Activated naive CD8-positive, alpha-beta T cell treated with anti-CD3 and anti-CD28 coated beads, Interleukin-2, amount 50 U/mL, for 24 hours (primary cell): Measurements from ENCODE around the gene FHOD3.

ENCODE experiments used
- ATAC-seq: fragments of 150-1000 bp; cut with Tn5 transposase; one replicate; pipeline ENCODE4 v1.10.0; 2021
- DNase-seq: peaks from one replicate; pipeline ENCODE4 v3.0.0; 2021
- H3K27ac Mint-ChIP-seq: one replicate; pipeline ENCODE4 v1.8.0; 2021; ENCODE audit warnings: mild to moderate bottlenecking, mixed read lengths
- H3K27me3 Mint-ChIP-seq: one replicate; pipeline ENCODE4 v1.8.0; 2021; ENCODE audit warnings: mixed read lengths
- H3K36me3 Mint-ChIP-seq: one replicate; pipeline ENCODE4 v1.8.0; 2021; ENCODE audit warnings: low read depth, mixed read lengths
- H3K4me1 Mint-ChIP-seq: one replicate; pipeline ENCODE4 v1.8.0; 2021; ENCODE audit warnings: mixed read lengths
- H3K4me3 Mint-ChIP-seq: one replicate; pipeline ENCODE4 v1.8.0; 2021; ENCODE audit warnings: mild to moderate bottlenecking, moderate library complexity, mixed read lengths
- H3K9me3 Mint-ChIP-seq: one replicate; pipeline ENCODE4 v1.8.0; 2021; ENCODE audit warnings: mixed read lengths

Gene FHOD3

GRCh38 chr18:36469461-36469860 lies 171.9 kb downstream of the FHOD3 start:
- DNase-seq: no peak
- no peaks in the 10 kb centered on the region for H3K27me3 Mint-ChIP-seq
- H3K4me3 Mint-ChIP-seq: no peak overlapping the region

GRCh38 chr18:36470896-36471295 lies 173.4 kb downstream of the FHOD3 start:
- H3K27ac Mint-ChIP-seq: no peak overlapping the region
- H3K4me3 Mint-ChIP-seq: no peak overlapping the region
- no peaks in the 10 kb centered on the region for H3K9me3 Mint-ChIP-seq
- ATAC-seq (no peak), DNase-seq (no peak)
- no peaks in the 10 kb centered on the region for H3K4me1 Mint-ChIP-seq
- H3K36me3 Mint-ChIP-seq: no peaks in the 10 kb centered on the region
- peaks cover 2% of the 10 kb centered on the region for H3K27me3 Mint-ChIP-seq

More at GRCh38 chr18:36469461-36469860, 171.9 kb downstream of the FHOD3 start:
- no peak overlapping the region for H3K27ac Mint-ChIP-seq
- no peaks in the 10 kb centered on the region for H3K36me3 Mint-ChIP-seq
- no peaks in the 10 kb centered on the region for H3K9me3 Mint-ChIP-seq
- H3K4me1 Mint-ChIP-seq: no peaks in the 10 kb centered on the region
- no peak for ATAC-seq

GRCh38 chr18:36471393-36471792 lies 173.9 kb downstream of the FHOD3 start:
- Mint-ChIP-seq H3K4me1 (no peaks in the 10 kb centered on the region), H3K4me3 (no peak overlapping the region), H3K36me3 (no peaks in the 10 kb centered on the region), H3K27me3 (peaks cover 2% of the 10 kb centered on the region), H3K9me3 (no peaks in the 10 kb centered on the region), H3K27ac (no peak overlapping the region)
- no peak for DNase-seq
- no peak for ATAC-seq

GRCh38 chr18:36476433-36476832 lies 178.9 kb downstream of the FHOD3 start:
- ATAC-seq (no peak), DNase-seq (no peak)
- H3K27ac Mint-ChIP-seq: no peak overlapping the region
- no peaks in the 10 kb centered on the region for H3K36me3 Mint-ChIP-seq
- H3K9me3 Mint-ChIP-seq: no peaks in the 10 kb centered on the region
- no peak overlapping the region for H3K4me3 Mint-ChIP-seq
- H3K4me1 Mint-ChIP-seq: no peaks in the 10 kb centered on the region
- peaks cover 6% of the 10 kb centered on the region for H3K27me3 Mint-ChIP-seq

GRCh38 chr18:36477776-36478175 lies 180.3 kb downstream of the FHOD3 start:
- Mint-ChIP-seq H3K4me3 (no peak overlapping the region), H3K27me3 (peaks cover 7% of the 10 kb centered on the region), H3K36me3 (no peaks in the 10 kb centered on the region), H3K9me3 (no peaks in the 10 kb centered on the region), H3K27ac (no peak overlapping the region), H3K4me1 (no peaks in the 10 kb centered on the region)
- ATAC-seq (no peak), DNase-seq (no peak)

- Mint-ChIP-seq H3K9me3 (no peaks in the 10 kb centered on the region), H3K27ac (no peak overlapping the region), H3K4me1 (no peaks in the 10 kb centered on the region), H3K27me3 (peaks cover 6% of the 10 kb centered on the region), H3K4me3 (no peak overlapping the region), H3K36me3 (no peaks in the 10 kb centered on the region)
- DNase-seq (no peak), ATAC-seq (no peak)
These were observed 183.7 kb downstream of the FHOD3 start for GRCh38 chr18:36481201-36481657.

GRCh38 chr18:36481935-36482334 lies 184.4 kb downstream of the FHOD3 start:
- Mint-ChIP-seq H3K4me3 (no peak overlapping the region), H3K36me3 (no peaks in the 10 kb centered on the region), H3K27ac (no peak overlapping the region), H3K4me1 (no peaks in the 10 kb centered on the region), H3K9me3 (no peaks in the 10 kb centered on the region), H3K27me3 (peaks cover 6% of the 10 kb centered on the region)
- DNase-seq (no peak), ATAC-seq (no peak)

- no peak overlapping the region for H3K27ac Mint-ChIP-seq
- H3K27me3 Mint-ChIP-seq: peaks cover 2% of the 10 kb centered on the region
- no peaks in the 10 kb centered on the region for H3K36me3 Mint-ChIP-seq
- H3K9me3 Mint-ChIP-seq: no peaks in the 10 kb centered on the region
- no peaks in the 10 kb centered on the region for H3K4me1 Mint-ChIP-seq
- H3K4me3 Mint-ChIP-seq: no peak overlapping the region
- no peak for ATAC-seq
- no peak for DNase-seq
These were observed 187.1 kb downstream of the FHOD3 start for GRCh38 chr18:36484591-36484990.

- ATAC-seq (no peak), DNase-seq (no peak)
- Mint-ChIP-seq H3K9me3 (no peaks in the 10 kb centered on the region), H3K36me3 (no peaks in the 10 kb centered on the region), H3K4me3 (no peak overlapping the region), H3K27ac (no peak overlapping the region), H3K27me3 (peaks cover 2% of the 10 kb centered on the region), H3K4me1 (no peaks in the 10 kb centered on the region)
These were observed 188.3 kb downstream of the FHOD3 start for GRCh38 chr18:36485772-36486171.

GRCh38 chr18:36488131-36488530 lies 190.6 kb downstream of the FHOD3 start:
- no peaks in the 10 kb centered on the region for H3K36me3 Mint-ChIP-seq
- no peak for DNase-seq
- no peak overlapping the region for H3K27ac Mint-ChIP-seq
- H3K4me3 Mint-ChIP-seq: no peak overlapping the region
- ATAC-seq: no peak
- H3K4me1 Mint-ChIP-seq: no peaks in the 10 kb centered on the region
- no peaks in the 10 kb centered on the region for H3K9me3 Mint-ChIP-seq
- no peaks in the 10 kb centered on the region for H3K27me3 Mint-ChIP-seq

- H3K27me3 Mint-ChIP-seq: no peaks in the 10 kb centered on the region
- no peaks in the 10 kb centered on the region for H3K4me1 Mint-ChIP-seq
- DNase-seq: no peak
- H3K4me3 Mint-ChIP-seq: no peak overlapping the region
- H3K27ac Mint-ChIP-seq: no peak overlapping the region
- H3K9me3 Mint-ChIP-seq: no peaks in the 10 kb centered on the region
- H3K36me3 Mint-ChIP-seq: no peaks in the 10 kb centered on the region
- no peak for ATAC-seq
These were observed 193.4 kb downstream of the FHOD3 start for GRCh38 chr18:36490897-36491296.

- H3K9me3 Mint-ChIP-seq: no peaks in the 10 kb centered on the region
These were observed 195.3 kb downstream of the FHOD3 start for GRCh38 chr18:36492604-36493329.

GRCh38 chr18:36493349-36494159 lies 196.0 kb downstream of the FHOD3 start:
- Mint-ChIP-seq H3K4me3 (no peak overlapping the region), H3K4me1 (no peaks in the 10 kb centered on the region), H3K27me3 (peaks cover 4% of the 10 kb centered on the region), H3K9me3 (no peaks in the 10 kb centered on the region), H3K36me3 (no peaks in the 10 kb centered on the region), H3K27ac (no peak overlapping the region)
- ATAC-seq (no peak), DNase-seq (no peak)

More at GRCh38 chr18:36492604-36493329, 195.3 kb downstream of the FHOD3 start:
- ATAC-seq (no peak), DNase-seq (no peak)
- no peaks in the 10 kb centered on the region for H3K4me1 Mint-ChIP-seq
- no peak overlapping the region for H3K4me3 Mint-ChIP-seq
- H3K27ac Mint-ChIP-seq: no peak overlapping the region
- H3K27me3 Mint-ChIP-seq: no peaks in the 10 kb centered on the region
- H3K36me3 Mint-ChIP-seq: no peaks in the 10 kb centered on the region

GRCh38 chr18:36494160-36494437 lies 196.6 kb downstream of the FHOD3 start:
- no peaks in the 10 kb centered on the region for H3K9me3 Mint-ChIP-seq
- no peak for DNase-seq
- H3K36me3 Mint-ChIP-seq: no peaks in the 10 kb centered on the region
- no peak overlapping the region for H3K4me3 Mint-ChIP-seq
- no peak for ATAC-seq
- no peaks in the 10 kb centered on the region for H3K4me1 Mint-ChIP-seq
- H3K27ac Mint-ChIP-seq: no peak overlapping the region
- peaks cover 4% of the 10 kb centered on the region for H3K27me3 Mint-ChIP-seq

GRCh38 chr18:36496022-36496421 lies 198.5 kb downstream of the FHOD3 start:
- H3K36me3 Mint-ChIP-seq: no peaks in the 10 kb centered on the region
- H3K9me3 Mint-ChIP-seq: no peaks in the 10 kb centered on the region
- H3K4me1 Mint-ChIP-seq: no peaks in the 10 kb centered on the region
- H3K4me3 Mint-ChIP-seq: no peak overlapping the region
- DNase-seq (no peak), ATAC-seq (no peak)
- peaks cover 4% of the 10 kb centered on the region for H3K27me3 Mint-ChIP-seq
- H3K27ac Mint-ChIP-seq: no peak overlapping the region
